ENCODE results near the gene VASH2.

DNA sequence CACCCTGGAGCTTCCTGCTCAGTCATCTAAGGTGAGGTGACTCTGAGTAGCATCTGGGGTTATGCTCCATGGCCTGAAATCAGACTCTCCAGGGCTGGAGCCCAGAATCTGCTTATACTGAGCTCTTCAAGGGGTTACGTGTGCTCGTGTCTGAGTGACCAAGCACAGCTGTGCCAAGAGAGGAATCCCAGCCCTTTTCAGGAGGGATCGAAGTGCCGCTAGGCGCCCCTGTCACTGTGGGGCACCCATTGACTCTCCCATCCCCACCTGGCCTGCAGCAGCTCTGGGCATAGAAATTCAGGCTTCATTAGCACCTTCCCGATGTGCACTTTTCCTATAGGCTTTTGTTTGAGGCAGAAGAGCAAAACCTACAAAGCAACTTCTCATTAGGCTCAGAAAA, 13.8 kb downstream of the VASH2 start:
- no peak for TF ChIP-seq CTCF (IDR thresholded peaks at IDR 0.05)
- TF ChIP-seq POLR2A (IDR thresholded peaks at IDR 0.05) = no peak
